Stimulated activated CD8-positive, alpha-beta memory T cell treated with anti-CD3 and anti-CD28 coated beads, Interleukin-7, amount 100 ng/mL, for 24 hours (primary cell): ENCODE measurements around the gene PTCHD4.

ENCODE experiments used
- DNase-seq: peaks from one replicate; pipeline ENCODE4 v3.0.0-alpha.2; 2020; ENCODE audit warnings: low read depth

Gene PTCHD4

DNA sequence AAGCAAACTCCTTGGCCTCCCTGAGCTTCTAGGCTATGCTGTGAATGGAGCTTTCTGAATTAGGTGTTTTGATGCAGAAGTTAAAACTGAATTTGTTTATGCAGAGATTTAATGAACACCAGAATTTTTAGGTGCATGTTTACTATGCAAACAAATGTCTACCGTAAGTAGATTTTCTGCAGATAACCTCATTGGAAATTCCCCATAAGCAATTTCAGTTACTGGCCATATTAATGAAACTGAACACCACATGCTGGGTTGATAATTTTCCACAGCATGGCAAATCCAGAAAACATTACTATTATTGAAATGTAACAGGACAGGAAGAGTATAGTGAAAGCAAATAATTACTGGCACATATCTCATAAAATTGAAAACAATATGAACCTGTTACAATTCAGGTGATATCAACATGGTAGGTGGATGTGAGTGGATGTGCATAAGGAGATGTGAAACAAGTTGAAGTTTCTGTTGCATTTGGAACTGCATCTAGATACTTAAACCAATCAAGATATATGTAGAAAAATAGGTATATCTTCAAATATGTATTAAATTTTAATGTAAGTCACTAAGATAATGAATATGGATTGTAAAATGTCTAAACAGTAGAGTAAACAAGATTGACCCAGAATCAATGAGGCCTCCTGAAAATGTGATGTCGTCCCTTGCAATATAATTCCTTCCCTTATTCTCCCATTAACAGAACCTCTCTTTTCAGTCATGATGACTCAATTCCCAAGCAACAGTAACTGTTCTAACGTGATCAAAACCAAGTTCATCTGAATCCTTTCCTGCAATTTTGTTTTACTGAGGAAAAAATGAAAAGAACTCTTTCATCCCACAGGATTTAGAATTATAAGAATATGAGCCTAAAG, 11.0 kb downstream of the PTCHD4 start:
- no peak for DNase-seq

- no peak for DNase-seq
These were observed 12.1 kb downstream of the PTCHD4 start for GRCh38 chr6:48098923-48099322.

GRCh38 chr6:48092550-48093217, 18.3 kb downstream of the PTCHD4 start:
- DNase-seq: no peak

GRCh38 chr6:48090546-48090945, 20.5 kb downstream of the PTCHD4 start:
- no peak for DNase-seq

GRCh38 chr6:48087448-48087847, 23.5 kb downstream of the PTCHD4 start:
- DNase-seq: no peak

DNA sequence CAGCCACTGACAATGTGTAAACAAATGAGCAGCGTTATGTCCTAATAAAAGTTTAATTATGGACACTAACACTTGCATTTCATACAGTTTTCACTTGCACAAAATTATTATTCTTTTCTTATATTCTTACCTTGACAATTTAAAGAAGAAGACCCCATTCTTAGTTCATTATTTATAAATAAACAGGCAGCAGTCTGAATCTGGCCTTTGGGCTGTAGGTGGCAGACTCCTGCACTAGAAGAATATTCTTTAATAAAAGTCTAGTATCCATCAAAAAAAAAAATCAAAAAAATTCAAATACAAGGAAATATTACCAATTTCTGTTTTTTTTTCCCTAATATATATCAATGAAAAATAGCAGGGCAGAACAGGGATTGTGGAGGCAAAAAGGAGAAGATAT, 24.8 kb downstream of the PTCHD4 start:
- no peak for DNase-seq

GRCh38 chr6:48085131-48085741, 25.8 kb downstream of the PTCHD4 start:
- DNase-seq: no peak

- DNase-seq: no peak
These were observed 26.8 kb downstream of the PTCHD4 start for GRCh38 chr6:48084201-48084600.

DNA sequence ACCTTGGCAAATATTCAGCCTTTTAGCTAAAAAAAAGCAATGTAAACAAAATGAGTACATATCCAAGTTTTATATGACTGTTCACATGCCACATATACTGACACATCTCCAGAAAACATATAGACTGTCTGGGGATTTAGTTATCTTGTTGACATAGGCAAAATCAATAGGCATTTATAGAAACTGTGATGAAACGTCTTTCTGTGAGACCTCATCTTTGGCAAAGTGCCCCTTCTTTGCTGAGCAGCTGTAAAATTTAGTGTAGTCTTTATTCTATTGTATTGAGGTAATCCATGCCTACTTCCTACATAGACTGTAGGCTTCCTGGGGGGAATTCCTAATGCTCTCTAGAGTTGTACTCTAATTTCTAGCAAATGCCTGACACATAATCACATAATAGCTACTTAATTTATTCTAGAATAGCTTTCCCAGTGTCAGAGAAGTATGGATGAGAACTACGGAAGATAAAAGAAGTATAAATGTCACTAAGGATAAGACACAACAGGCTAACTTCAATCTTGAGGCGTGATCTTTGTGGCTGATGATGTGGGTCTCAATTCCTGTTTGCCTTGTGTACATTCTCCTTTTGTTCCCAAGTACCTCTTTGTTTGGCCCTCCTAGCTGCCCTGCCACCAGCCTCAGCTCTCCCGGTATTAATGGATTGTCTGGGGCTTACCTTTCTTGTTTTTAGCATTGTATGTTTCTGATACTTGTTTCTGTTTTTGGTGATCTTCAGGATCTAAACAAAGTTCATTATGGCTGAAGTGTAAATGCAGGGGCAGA, 30.6 kb downstream of the PTCHD4 start:
- no peak for DNase-seq

DNA sequence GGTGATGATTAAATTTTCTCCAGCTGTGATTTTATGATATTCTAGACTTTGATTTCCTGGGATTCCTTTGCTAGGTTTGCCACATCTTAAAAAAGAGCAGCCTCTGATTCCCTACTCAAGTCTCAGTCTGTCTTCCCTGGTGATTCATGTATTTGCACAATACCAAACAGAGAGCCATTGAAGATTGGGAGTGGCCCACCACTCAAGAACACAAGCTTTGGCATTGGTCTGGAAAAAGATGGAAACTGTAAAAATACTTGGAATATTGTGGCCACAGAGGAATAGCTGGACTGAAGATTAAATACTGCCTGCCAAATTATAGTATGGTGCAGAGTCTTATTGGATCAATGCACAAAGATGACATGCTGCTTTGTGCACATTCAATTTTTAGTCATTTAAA, 32.9 kb downstream of the PTCHD4 start:
- no peak for DNase-seq

DNA sequence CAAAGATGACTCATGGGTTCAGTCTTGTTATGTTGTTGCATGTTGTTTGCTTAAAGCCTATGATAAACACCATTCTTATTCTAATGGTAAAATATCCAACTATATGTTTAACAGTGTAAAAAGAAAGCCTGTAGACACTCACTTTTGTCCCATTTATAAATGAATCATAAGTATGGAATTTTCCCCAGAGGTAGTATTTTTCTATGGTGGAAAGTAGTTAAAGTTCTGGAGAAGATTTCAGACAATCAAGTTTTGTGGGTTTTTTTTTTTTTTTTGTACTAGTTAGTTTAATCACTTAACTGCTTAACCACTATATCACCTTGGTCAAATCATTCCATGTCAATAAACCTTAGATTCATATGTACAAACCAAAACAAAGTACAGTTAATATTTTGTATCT, 35.8 kb downstream of the PTCHD4 start:
- DNase-seq: no peak

- DNase-seq: no peak
These were observed 36.8 kb downstream of the PTCHD4 start for GRCh38 chr6:48073976-48074767.

DNA sequence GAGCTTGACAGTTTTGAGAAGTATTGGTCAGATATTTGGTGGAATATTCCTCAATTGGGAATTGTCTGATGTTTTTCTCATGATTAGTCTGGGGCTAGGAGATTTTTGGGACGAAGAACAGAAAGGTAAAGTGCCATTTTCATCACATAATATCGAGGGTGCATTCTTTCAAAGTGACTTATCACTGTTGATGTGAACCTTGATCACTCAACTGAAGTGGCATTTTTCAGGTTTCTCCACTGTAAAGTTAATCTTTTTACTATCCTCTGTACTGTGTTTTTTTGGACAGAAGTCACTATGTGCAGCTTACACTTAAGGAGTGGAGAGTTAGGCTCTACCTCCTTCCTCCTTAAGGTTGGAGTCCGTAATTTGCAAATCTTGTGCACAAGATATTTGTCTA, 39.2 kb downstream of the PTCHD4 start:
- no peak for DNase-seq

- no peak for DNase-seq
These were observed 41.7 kb downstream of the PTCHD4 start for GRCh38 chr6:48069280-48069679.

DNA sequence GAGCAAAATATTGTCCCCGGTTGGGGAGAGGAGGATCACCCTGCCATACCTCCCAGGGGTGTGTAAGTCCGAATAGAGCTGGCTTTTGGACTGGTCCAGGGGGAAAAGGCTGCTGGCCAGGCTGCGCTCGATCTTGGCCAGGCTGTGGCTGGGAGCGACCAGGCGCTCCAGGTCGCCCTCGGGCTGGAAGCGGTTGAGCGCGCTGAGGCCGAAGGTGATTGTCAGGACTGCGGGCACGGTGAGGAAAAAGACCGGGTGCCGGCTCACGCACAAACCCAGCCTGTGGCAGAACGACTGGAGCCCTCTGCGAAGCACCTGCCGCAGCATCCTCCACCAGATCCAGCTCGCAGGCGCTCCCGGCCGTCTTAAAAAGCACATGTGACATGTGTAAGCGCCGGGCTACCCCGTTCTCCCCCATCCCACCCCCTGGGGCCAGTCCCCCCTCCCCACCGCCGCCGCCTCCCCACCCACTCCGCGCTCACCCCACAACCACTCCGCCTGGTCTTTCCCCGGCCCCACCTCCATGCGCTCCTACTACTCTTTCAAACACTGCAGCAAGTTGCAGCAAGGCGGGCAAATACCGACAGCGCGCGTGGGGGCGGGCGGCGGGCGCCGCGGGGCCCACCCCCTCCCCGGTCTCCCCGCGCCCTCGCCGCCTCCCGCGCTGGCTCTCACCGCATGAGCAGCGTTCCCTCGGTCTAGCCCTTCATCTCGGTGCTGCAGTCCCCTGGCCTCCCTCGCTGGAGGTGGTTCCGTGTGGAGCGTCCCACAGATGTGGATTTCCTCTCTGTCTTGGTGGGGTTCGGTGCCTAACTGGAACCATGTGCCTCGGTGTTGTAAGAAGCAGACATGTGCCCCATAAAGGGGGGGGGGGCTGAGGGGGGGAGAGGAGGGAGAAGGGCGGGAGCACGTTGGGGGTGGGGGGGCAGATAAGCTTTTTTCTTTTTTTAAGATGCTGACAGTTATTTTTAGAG, 42.4 kb downstream of the PTCHD4 start:
- DNase-seq: no peak

DNA sequence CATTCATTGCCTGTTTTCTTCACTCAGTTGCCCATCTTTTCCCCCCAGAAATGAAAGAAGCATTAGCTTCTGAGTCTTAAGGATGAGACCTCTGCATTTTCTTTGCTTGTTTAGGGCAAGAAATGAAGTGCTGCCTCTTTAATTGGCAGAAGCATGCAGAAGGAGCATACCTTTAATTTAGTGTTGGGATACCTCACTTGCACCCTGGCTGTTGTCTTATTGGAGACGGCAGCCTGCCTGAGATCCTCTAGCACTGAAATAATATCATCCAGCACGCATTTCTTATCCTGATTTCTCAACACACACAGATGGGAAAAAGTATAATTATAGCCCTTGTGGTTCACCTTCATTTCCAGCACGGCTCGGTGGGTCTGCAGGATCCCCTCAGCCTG, 43.1 kb downstream of the PTCHD4 start:
- DNase-seq: no peak

DNA sequence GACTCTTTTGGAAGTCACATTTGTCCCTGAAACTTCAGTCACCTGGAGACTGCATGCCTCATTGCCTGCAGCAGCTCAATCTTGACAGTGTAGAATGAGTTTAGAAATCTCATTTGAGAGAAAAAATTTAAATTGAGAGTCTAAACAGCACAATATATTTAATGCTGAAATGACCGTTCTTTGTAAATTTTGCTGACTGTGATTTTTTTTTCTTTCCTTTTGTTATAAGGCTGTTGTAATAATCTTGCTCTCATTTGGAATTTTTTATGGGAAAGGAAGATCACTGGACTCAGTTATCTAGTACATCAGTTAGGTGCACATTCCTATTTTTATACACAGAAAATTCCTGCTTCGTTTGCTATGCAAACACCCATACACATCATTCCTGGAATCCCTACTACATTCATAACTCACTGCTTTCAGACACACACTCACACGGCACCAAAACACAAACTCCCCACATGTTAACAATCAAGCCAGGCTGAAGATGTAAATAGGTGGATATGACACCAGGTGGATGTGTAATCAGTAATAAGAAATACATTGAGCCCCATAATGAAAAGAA, 43.8 kb downstream of the PTCHD4 start:
- no peak for DNase-seq

DNA sequence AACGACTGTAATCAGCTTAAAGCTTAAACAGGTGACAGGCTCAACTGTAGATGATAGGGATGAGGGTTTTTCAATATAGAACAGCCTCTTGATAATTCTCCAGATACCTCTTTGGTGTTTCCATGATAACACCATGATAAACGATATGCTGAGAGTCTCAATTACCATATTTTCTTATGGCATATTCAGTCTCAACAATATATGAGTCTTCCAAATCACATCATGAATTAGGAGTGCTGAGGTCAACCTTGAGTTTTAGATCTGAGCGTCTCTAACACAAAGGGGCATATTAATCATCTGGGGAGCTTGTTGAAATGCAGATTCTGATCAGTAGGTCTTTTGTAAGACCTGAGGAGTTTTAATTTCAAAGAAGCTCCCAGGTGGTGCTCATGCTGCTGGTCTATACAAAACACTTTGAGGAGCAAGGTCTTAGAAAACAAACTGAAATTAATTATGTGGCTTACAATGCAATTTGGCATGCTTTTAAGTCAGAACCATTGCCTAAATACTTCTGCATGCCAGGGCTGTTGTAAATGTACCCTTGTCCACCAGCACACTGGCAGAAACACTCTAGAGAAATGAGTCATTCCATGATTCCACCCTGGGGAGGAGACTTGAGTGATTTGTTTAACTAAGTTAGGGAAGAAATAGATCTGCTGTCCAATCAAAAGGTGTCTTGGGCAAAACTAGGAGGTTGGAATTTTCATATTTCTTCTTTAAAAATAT, 49.6 kb downstream of the PTCHD4 start:
- no peak for DNase-seq
